ENCODE measurements around the gene NOSTRIN.

Gene NOSTRIN

GRCh38 chr2:168889635-168890005 is 87.2 kb downstream of the NOSTRIN start:
- no peak for FAIRE-seq

GRCh38 chr2:168890006-168890782 is 87.8 kb downstream of the NOSTRIN start, which contains the start of gene SPC25:
Gene SPC25 (minus strand): TSS chr2:168890430. CDS start chr2:168889519, 911 bp downstream.
- FAIRE-seq: peak; percentile 93

- FAIRE-seq: no peak
Measured at GRCh38 chr2:168892327-168892726, 89.9 kb downstream of the NOSTRIN start.

- no peak for FAIRE-seq
Measured at GRCh38 chr2:168894101-168894500, 91.7 kb downstream of the NOSTRIN start.

- no peak for FAIRE-seq
Measured at GRCh38 chr2:168894720-168895119, 92.3 kb downstream of the NOSTRIN start.

- no peak for FAIRE-seq
Measured at GRCh38 chr2:168895771-168896170, 93.3 kb downstream of the NOSTRIN start.

GRCh38 chr2:168896783-168897182 is 94.3 kb downstream of the NOSTRIN start:
- no peak for FAIRE-seq

GRCh38 chr2:168897449-168897848 is 95.0 kb downstream of the NOSTRIN start:
- FAIRE-seq: peak; percentile 65

GRCh38 chr2:168901003-168901402 is 98.6 kb downstream of the NOSTRIN start, which contains the start of gene G6PC2:
Gene G6PC2 (plus strand): TSS chr2:168901291. CDS start chr2:168901332, 41 bp downstream.
- FAIRE-seq: no peak

- FAIRE-seq: peak; percentile 53
Measured at GRCh38 chr2:168903888-168904287, 101.5 kb downstream of the NOSTRIN start.

GRCh38 chr2:168904358-168904757 is 101.9 kb downstream of the NOSTRIN start:
- FAIRE-seq: peak; percentile 30

GRCh38 chr2:168907940-168908662 is 105.7 kb downstream of the NOSTRIN start:
- no peak for FAIRE-seq

- FAIRE-seq: no peak
Measured at GRCh38 chr2:168910330-168910729, 107.9 kb downstream of the NOSTRIN start.

GRCh38 chr2:168912466-168912865 is 110.0 kb downstream of the NOSTRIN start:
- no peak for FAIRE-seq

- FAIRE-seq: no peak
Measured at GRCh38 chr2:168912901-168913369, 110.5 kb downstream of the NOSTRIN start.

- no peak for FAIRE-seq
Measured at GRCh38 chr2:168913495-168913894, 111.1 kb downstream of the NOSTRIN start.
